Activated CD8-positive, alpha-beta memory T cell treated with anti-CD3 and anti-CD28 coated beads for 1 hour (primary cell): Measurements from ENCODE around the gene THAP12.
"Not testable (repeated sequence)": the region's sequence is repeated elsewhere in the genome, so short reads cannot be mapped to it uniquely, and the experiment has no call there.

Experiments
- DNase-seq, 2 donors: peaks; one replicate each; pipeline ENCODE4 v3.0.0-alpha.2; 2020; ENCODE audit warnings: low read depth in 1 of 2; ENCODE audit errors: extremely low read depth in 1 of 2

Gene THAP12, protein sequence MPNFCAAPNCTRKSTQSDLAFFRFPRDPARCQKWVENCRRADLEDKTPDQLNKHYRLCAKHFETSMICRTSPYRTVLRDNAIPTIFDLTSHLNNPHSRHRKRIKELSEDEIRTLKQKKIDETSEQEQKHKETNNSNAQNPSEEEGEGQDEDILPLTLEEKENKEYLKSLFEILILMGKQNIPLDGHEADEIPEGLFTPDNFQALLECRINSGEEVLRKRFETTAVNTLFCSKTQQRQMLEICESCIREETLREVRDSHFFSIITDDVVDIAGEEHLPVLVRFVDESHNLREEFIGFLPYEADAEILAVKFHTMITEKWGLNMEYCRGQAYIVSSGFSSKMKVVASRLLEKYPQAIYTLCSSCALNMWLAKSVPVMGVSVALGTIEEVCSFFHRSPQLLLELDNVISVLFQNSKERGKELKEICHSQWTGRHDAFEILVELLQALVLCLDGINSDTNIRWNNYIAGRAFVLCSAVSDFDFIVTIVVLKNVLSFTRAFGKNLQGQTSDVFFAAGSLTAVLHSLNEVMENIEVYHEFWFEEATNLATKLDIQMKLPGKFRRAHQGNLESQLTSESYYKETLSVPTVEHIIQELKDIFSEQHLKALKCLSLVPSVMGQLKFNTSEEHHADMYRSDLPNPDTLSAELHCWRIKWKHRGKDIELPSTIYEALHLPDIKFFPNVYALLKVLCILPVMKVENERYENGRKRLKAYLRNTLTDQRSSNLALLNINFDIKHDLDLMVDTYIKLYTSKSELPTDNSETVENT

DNA sequence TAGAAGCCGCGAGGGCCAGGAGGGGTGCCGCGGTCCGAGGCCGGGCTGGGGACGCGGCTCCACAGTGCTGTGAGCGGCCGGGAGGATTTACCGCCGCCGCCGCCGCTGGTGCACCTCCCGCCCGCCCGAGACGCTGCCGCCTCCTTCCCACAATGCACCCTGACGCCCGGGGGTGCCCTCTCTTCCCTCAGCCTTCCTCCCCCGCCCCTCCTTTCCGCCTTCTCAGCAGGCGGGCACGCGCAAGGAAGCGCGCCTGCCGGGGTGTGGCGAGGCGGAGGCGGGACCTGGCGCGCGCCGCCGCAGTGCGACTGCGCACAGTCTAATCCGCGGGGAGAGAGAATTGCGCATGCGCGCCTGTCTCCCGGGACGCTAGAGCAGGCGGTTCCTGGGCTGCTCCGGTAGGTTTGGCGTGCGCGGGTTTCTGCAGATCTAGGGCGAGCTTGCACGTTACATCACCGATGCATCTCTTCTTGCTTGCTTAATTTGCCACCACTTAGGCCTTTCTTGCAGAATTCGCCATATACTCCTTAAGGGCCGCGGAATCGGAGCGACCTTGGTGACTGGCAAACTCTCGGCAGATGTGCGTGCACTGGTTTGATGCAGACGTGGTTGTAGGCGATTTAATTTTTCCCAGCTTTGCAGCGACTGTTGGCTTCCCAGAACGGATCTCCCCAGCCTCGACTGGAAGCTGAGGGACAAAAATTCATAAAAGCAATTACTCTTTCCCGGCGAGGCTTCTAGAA lies at the start of gene THAP12, which contains the start of gene GVQW3:
TSS of gene THAP12 (minus strand) at position 156 of the 743 bp plus-strand sequence. CDS start 296 bp downstream, outside the sequence.
TSS of gene GVQW3 (plus strand) at position 347 of the 743 bp plus-strand sequence. CDS start 506 bp downstream, outside the sequence.
- peak; percentile 93 for DNase-seq

DNA sequence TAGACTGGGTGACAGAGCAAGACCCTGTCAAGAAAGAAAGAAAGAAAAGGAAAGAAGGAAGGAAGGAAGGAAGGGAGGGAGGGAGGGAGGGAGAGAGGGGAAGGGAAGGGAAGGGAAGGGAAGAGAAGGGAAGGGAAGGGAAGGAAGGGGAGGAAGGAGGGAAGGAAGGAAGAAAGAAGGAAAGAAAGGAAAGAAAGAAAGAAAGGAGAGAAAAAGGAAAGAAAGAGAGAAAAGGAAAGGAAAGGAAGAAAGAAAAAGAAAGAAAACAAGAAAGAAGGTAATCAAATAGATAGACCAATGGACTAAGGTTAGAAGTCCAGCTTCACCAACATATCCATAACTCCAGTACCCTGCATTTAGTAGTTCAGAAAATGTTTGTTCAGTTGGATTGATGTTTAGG lies 45.7 kb upstream of the THAP12 start:
- no peak for DNase-seq

DNA sequence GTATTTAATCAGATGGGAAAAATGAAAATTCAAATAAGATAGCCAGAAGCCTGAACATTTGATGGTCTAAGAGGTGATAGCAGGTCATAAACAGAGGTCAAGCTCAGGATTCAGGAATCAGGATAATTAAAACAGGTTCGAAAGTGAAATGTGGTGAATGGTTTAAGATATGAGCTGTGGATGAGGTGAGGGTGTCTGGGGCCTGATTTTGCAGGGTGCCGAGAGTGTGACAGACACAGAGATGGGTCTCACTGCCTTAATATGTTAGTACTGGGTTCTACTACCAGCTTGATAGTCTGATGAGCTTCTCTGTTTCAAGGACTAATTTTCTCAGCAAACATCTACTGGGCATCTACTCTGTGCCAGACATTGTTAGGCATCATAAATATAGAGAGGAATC lies 44.0 kb upstream of the THAP12 start:
- DNase-seq = no peak

DNA sequence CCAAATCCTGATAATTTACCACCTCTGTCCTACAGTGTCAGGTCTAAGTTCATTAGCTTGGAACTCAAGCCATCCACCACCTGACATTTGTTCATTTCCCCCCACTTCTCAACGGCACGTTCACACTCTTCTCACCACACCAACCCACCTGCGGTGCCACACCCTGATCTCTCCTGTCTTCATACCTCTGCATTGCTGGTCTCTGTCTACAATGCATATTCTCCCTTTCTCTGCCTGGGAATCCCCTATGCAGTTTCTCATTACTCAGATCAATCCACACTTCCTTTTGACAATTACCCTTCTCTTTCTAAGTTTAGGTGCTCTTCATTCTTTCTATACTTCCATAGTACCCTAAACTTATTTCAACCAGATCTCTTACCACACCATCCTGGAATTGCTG lies 43.4 kb upstream of the THAP12 start:
- no peak for DNase-seq

DNA sequence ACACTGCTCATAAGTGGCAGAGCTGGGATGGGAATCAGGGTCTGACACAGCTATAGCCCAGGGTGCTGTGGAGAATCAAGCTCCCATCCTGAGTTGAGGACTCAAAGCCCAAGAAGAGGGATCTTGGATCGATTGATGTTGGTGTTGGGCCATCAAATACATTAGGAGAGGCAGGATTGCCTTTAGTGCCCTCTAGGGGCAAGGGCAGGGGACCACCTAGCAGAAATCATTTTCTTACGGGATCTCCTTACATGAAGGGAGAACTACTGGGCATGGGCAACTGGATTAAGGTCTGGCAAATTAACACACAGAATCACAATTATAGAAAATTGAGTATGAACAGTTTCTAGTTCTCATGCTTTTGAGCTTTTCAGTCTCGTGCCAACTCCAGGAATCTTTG lies 39.0 kb upstream of the THAP12 start:
- no peak for DNase-seq

DNA sequence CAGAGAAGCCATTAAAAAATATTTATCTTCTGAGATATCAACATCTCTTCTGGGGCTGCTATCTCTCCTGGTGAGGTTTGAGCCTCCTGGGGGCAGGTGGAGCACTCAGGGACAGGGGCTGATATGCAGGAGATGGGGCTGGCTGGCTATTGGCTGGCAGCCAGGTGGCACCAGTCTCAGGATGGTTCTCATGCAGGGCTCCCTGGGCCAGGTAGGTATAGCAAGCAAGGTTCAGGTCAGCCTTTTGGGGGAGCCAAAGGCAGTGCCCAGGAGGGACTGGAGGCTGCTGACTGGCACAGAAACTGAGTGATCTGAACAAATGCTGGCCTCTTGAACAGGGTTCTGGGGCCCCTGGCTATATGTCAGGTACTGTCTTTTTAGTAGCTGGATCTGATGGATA lies 34.1 kb upstream of the THAP12 start:
- DNase-seq = no peak

DNA sequence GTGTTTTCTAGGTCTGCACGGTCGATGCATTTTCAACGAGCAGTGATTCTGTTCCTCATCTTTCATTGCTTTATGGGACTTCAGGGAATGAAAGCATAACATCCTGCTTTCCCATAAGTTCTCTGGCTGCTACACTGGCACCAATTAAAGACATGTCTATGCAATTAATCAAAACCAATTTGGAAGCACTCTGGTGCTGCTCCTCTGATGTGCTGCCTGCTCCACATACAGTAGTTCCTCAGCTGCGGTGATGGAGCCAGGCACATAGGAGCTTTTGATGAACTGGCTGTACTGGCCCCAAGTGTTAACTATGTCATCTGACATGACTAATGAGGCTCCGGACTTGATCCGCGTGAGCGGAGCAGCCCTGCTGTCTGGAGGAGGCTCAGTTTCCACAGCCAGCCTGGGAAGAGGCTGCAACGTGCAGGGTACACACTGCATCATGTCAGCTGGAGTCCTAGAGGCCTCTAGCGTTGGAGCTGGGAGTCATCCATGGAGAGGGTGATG lies 30.0 kb upstream of the THAP12 start:
- no peak for DNase-seq

DNA sequence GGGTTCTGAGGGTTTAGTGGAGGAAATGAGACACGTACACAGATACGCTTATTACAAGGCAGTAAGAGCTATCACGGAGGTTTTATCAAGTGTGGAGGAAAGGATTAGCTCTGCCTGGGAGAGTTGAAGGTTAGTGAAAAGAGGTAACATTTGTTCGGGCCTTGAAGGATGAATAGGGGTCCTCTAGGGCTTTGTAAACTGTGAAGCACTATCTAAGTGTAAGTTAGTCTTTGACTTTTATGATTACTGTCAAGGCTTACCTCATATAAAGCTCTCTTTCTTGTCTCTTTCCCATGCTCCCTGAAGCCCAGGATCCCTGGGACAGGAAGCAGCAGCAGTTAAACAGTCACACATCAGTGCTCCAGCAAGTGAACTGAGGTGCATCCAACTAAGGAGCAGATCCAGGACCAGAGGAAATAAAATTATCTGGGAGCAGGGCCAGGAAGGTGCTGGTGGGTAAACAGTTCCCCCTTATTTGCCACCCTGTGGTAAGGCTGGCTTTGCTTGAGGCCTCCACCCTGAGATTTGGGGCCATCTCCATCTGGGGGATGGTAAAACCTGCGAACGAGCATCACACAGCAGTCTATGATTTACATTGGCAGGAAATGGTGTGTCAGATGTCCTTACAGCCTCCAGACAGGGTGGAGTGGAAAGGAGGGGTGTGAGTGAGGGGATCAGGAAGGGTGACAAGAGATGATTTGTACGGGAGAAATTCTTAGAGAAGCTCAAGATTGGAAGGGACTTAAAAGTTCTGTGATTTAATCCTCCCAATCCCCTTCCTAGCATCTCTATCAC lies 27.4 kb upstream of the THAP12 start:
- no peak for DNase-seq

DNA sequence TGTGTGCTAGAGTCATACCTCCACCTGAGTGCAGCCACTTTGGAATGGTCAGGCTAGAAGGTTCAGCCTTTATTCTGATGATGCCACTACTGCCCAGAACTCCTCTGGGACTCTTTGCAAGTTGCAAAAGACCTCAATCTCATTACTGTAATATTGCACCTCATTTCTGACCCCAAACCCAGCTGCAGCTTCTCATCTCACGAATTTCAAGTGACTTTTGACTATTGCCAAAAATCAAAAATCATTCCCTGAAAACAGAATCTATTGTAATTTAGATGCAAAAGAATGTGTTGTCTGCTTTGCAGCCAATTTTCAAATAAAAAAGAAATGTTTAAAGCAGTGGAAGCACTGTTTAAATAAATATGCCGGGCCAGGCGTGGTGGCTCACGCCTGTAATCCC lies 25.4 kb upstream of the THAP12 start:
- no peak for DNase-seq

DNA sequence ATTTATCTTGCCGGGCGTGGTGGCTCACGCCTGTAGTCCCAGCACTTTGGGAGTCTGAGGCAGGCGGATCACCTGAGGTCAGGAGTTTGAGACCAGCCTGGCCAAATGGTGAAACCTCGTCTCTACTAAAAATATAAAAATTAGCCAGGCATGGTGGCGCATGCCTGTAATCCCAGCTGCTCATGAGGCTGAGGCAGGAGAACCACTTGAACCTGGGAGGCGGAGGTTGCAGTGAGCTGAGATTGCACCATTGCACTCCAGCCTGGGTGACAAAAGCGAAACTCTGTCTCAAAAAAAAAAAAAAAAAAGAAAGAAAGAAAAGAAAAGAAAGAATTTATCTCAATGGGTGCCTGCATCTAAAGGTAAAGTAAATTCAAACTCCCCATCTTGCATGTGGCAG lies 20.6 kb upstream of the THAP12 start:
- DNase-seq = not testable (repeated sequence)

DNA sequence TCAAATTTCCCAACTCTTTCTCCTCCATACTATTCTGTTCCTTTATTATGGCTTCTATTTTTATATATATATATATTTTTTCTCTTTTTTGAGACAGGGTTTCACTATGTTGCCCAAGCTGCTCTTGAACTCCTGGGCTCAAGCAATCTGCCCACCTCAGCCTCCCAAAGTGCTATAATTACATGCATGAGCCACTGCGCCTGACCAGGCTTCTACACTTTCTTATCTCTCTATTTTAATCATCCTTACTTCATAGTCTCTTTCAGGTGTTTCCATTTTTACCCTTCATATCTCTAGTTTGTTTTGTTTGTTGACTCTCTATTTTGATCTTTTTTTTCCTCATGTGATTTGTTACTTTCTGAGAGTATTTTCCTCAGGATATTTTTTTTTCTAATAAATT lies 20.0 kb upstream of the THAP12 start:
- no peak for DNase-seq

DNA sequence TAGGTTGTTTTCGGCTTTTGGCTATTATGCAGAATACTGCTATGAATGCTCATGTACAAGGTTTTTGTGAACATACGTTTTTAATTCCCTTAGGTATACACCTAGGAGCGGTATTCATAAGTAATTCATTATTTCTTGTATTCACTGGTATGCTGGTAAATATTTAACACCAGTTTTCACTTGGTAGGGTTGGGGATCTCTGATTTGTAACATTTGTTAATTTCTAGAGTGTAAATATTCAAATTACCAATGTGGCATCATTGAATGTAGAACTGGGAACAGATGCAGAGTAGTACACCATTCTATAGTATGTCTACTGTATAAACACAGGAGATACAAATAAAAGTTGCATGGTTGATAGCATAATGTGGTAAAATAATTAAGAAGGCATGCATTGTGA lies 16.5 kb upstream of the THAP12 start:
- no peak for DNase-seq

DNA sequence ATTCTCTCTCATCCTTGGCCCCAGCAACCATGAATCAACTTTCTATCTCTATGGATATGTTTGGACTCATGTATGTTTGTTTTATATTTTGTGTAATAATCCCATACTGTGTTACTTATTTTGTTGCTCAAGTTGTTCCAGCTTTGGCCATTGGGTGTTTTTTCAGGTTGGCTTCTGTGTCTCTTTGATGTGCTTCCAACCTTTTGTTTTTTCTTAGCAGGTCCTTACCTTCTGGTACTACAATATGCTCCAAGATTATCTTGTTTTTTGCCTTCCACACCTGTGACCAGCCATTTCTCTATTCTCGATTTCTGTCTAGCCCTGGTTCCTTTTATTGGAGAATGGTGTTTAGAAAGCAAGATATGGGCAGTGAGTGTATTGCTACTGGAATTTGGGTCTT lies 14.4 kb upstream of the THAP12 start:
- DNase-seq = no peak

DNA sequence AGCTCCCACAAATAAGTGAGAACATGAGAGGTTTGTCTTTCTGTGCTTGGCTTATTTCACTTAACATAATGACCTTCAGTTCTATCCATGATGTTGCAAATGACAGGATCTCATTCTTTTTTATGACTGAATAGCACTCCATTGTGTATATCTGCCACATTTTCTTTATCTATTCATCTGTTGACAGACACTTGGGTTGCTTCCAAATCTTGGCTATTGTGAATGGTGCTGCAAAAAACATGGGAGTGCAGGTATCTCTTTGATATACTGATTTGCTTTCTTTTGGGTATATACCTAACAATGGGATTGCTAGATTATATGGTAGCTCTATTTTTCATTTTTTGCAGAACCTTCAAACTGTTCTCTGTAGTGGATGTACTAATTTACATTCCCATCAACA lies 13.5 kb upstream of the THAP12 start:
- no peak for DNase-seq

DNA sequence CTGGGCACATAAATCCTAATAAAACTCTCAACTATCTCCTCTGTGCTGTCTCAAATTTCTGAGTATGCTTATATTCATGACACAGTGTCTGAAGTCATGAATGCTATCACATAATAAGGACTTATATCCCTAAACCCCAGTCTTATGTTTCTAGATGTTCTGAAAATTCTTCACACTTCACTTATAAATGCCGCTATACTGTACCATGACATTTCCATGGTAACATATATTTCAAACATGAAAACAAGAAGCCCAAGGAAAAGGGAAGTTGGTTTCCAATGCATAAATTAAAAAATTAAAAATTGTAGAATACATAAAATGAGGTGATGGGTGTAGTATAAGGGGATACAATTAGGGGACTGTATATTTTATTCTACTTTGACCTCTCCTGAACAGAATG lies 11.9 kb upstream of the THAP12 start:
- DNase-seq = no peak

DNA sequence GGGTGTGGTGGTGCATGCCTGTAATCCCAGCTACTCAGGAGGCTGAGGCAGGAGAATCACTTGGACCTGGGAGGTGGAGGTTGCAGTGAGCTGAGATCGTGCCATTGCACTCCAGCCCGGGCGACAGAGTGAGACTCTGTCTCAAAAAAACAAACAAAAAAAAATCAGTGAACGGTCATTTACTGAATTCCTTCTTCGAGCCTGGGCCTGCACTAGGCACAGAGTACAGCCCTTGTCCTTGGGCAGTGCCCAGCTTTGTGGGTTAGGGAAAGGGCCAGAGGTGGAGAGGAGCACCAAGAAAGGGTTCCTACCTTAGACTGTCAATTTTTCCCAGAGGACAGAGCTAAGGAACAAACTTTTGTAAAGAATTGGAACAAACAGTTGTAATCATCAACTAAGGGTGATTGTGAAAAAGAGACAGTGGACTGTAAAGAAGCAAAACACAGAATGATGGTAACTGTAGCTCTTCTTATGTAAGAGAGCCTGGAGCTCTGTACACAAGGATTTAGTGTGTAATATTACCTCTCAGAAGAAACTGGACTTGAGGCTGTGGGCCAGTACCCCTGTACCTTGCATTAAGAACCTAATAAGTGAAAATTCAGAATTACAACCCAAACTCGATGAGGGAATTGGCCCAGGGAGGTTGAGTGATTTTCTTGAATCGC lies 11.0 kb upstream of the THAP12 start:
- no peak for DNase-seq

DNA sequence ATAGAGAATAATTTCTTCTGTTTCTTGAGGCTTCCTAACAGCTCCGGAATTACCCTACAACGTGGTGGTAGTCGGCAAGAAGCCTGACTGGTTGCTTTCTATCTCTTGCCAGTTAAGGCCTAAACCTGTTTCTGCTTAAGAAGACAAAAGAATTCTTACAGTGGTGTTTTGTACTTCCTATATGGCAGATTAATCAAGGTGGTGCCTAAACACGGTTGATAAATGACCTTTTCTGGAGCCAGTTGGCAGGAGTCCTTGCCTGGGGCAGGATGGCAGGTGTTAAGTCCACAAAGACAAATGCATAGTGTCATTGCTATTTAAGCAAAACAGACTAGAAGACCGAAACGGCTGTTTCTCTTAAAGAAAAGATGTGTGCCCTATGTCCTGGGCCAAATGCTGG lies 10.1 kb upstream of the THAP12 start:
- DNase-seq = no peak

DNA sequence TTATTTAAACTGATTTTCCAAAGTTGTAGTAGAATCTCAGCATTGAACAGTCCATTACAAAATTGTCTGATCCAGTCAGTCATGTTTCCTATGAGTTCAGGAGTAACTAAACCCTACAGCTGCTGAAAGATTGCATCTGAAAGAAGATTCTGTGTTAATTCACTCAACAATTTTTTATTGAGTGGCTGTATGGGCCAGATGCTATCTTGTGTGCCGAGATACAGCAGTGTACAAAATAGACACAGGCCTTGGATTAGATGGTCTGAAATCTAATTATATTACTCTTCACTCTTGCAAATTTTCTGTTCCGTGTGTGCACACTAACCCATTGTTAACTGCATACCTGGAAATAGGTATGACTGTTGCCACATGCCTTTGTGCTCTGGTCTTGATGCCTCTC lies 7.5 kb upstream of the THAP12 start:
- no peak for DNase-seq

DNA sequence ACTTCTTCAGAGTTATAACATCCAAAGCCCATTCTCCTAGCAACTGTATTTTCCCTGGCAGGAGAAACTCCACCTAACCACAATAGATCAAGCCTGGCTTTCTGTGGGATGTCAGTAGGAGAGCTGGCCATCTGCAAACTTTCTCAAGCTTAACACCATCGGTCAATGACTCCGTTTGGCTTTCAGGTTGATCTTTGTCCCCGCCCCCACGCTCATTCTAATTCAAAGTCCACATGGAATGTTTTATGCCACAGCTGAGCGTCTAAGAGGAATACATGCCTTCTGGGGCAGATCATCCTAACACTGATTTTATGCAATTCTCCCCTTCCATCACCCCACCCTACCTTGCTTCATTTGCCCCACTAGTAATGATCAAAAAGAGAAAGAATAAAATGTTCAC lies 5.0 kb upstream of the THAP12 start:
- no peak for DNase-seq

DNA sequence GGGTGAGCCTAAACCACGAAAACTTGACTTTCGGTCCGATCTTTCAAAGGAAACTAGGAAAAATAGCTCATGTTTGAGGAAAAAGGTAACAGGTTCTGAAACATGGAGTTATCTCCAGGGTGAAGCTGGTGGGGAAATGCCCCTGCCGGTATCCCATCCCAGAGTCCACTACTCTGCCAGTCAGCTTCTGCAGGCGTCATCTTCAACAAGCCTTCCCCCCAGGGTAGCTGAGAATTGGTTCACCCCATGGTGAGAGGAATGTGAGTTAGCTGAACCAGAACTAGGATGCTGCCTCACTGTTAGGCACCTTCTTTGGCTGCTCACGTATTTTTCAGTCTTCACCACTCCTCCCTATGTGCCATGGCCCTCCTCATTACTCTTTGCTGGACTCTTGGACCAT lies 1.3 kb upstream of the THAP12 start:
- DNase-seq = no peak
